NT2/D1 (cell line): ENCODE results near the gene MPPE1.

Experiments used
- SUZ12 ChIP-seq: IDR thresholded peaks from 2 replicates; pipeline ENCODE4 v1.6.1; 2011; ENCODE audit not compliant: insufficient read length, insufficient read depth; ENCODE audit errors: extremely low read depth
- YY1 ChIP-seq: IDR thresholded peaks from 2 replicates; pipeline ENCODE4 v1.6.1; 2011; ENCODE audit not compliant: insufficient read length, insufficient read depth
- ZNF274 ChIP-seq: IDR thresholded peaks from 2 replicates; pipeline ENCODE4 v1.6.1; 2011; ENCODE audit warnings: mild to moderate bottlenecking, low read depth, low read length

GRCh38 chr18:11932393-11932792 lies 24.3 kb upstream of the MPPE1 start:
- no peak for TF ChIP-seq ZNF274
- no peak for TF ChIP-seq SUZ12
- TF ChIP-seq YY1, result no peak
